Mesendoderm (in vitro differentiated cells): Measurements from ENCODE around the gene NOXO1.
A peak's percentile ranks its signal among the peaks of the same experiment; 100 is the strongest.
"Not testable (repeated sequence)": the region's sequence is repeated elsewhere in the genome, so short reads cannot be mapped to it uniquely, and the experiment has no call there.

Experiments
- DNase-seq: peaks from one replicate; pipeline ENCODE4 v3.0.0; 2013
- H2AK5ac ChIP-seq: 2 replicates; pipeline ENCODE4 v1.6.1; 2013; ENCODE audit warnings: low read length, inconsistent platforms
- H2BK120ac ChIP-seq: 2 replicates; pipeline ENCODE4 v1.6.1; 2013; ENCODE audit warnings: low read depth, mild to moderate bottlenecking, low read length, moderate library complexity, mixed read lengths
- H2BK15ac ChIP-seq: replicated peaks from 2 replicates; pipeline ENCODE4 v1.6.1; 2013; ENCODE audit warnings: low read depth, mild to moderate bottlenecking, moderate library complexity
- H2BK5ac ChIP-seq: 2 replicates; pipeline ENCODE4 v1.6.1; 2013; ENCODE audit warnings: low read length, inconsistent platforms
- H3K18ac ChIP-seq: 2 replicates; pipeline ENCODE4 v1.6.1; 2013; ENCODE audit warnings: mild to moderate bottlenecking, low read length, mixed read lengths
- H3K23ac ChIP-seq: one replicate; pipeline ENCODE4 v1.6.1; 2013; ENCODE audit warnings: low read length
- H3K27ac ChIP-seq: 2 replicates; pipeline ENCODE4 v1.5.1; 2013; ENCODE audit warnings: low read depth, mild to moderate bottlenecking, inconsistent platforms, low read length, moderate library complexity
- H3K27me3 ChIP-seq: 2 replicates; pipeline ENCODE4 v1.6.1; 2013; ENCODE audit warnings: low read length, control low read depth, mild to moderate bottlenecking, inconsistent platforms; ENCODE audit not compliant: insufficient read depth, poor library complexity
- H3K36me3 ChIP-seq: 2 replicates; pipeline ENCODE4 v1.6.1; 2013; ENCODE audit warnings: low read length, inconsistent platforms; ENCODE audit not compliant: control insufficient read depth, insufficient read depth
- H3K4ac ChIP-seq: one replicate; pipeline ENCODE4 v1.6.1; 2013; ENCODE audit warnings: low read depth, mild to moderate bottlenecking, low read length, moderate library complexity
- H3K4me1 ChIP-seq: 2 replicates; pipeline ENCODE4 v1.6.1; 2013; ENCODE audit warnings: low read depth, low read length, inconsistent platforms; ENCODE audit not compliant: control insufficient read depth
- H3K4me2 ChIP-seq: 2 replicates; pipeline ENCODE4 v1.6.1; 2013; ENCODE audit warnings: low read length
- H3K4me3 ChIP-seq: 2 replicates; pipeline ENCODE4 v1.5.1; 2013; ENCODE audit warnings: mild to moderate bottlenecking, low read length
- H3K56ac ChIP-seq: one replicate; pipeline ENCODE4 v1.6.1; 2013; ENCODE audit warnings: low read length
- H3K79me1 ChIP-seq: 2 replicates; pipeline ENCODE4 v1.6.1; 2013; ENCODE audit warnings: low read length, inconsistent platforms
- H3K79me2 ChIP-seq: 2 replicates; pipeline ENCODE4 v1.6.1; 2013; ENCODE audit warnings: mild to moderate bottlenecking, low read length; ENCODE audit not compliant: control insufficient read depth, insufficient read depth
- H3K9ac ChIP-seq: 2 replicates; pipeline ENCODE4 v1.6.1; 2013; ENCODE audit warnings: low read length, inconsistent platforms
- H4K5ac ChIP-seq: one replicate; pipeline ENCODE4 v1.6.1; 2013; ENCODE audit warnings: low read length
- H4K8ac ChIP-seq: one replicate; pipeline ENCODE4 v1.6.1; 2013; ENCODE audit warnings: low read depth, mild to moderate bottlenecking, control low read depth, low read length, moderate library complexity
- WGBS: extraction: QIAGEN DNeasy Blood & Tissue Kit; methylation state at CpG from one replicate; pipeline ENCODE4 v1.1.7; 2013; ENCODE audit warnings: low lambda C conversion rate, missing lambda C conversion rate; ENCODE audit not compliant: insufficient coverage; ENCODE audit errors: extremely low coverage; 5-methylcytosine and 5-hydroxymethylcytosine counted together

NOXO1 gene

GRCh38 chr16:2015947-2016208, 34.6 kb upstream of the NOXO1 start:
- no peak overlapping the region for H3K27ac ChIP-seq
- H3K4me2 ChIP-seq = no peak overlapping the region
- H2BK120ac ChIP-seq = no peak overlapping the region
- H3K27me3 ChIP-seq = peaks cover 14% of the 10 kb centered on the region
- no peak for DNase-seq
- H3K4me3 ChIP-seq = no peak overlapping the region
- H4K5ac ChIP-seq = no peak overlapping the region
- no peak overlapping the region for H3K56ac ChIP-seq
- H3K4ac ChIP-seq = no peak overlapping the region
- no peak overlapping the region for H2BK15ac ChIP-seq
- H3K79me2 ChIP-seq = no peaks in the 10 kb centered on the region
- H3K4me1 ChIP-seq = no peaks in the 10 kb centered on the region
- H2AK5ac ChIP-seq = no peak overlapping the region
- no peaks in the 10 kb centered on the region for H3K36me3 ChIP-seq
- WGBS = no CpG with 5 or more reads among the region's 7 CpGs
- H4K8ac ChIP-seq = no peak overlapping the region
- H2BK5ac ChIP-seq = no peak overlapping the region
- no peak overlapping the region for H3K18ac ChIP-seq
- no peaks in the 10 kb centered on the region for H3K79me1 ChIP-seq
- H3K9ac ChIP-seq = no peak overlapping the region
- no peak overlapping the region for H3K23ac ChIP-seq

GRCh38 chr16:2015117-2015946, 34.1 kb upstream of the NOXO1 start:
- Histone ChIP-seq H3K4me1 (peaks cover 2% of the 10 kb centered on the region), H3K9ac (no peak overlapping the region), H4K5ac (no peak overlapping the region), H3K79me2 (no peaks in the 10 kb centered on the region), H3K27me3 (peaks cover 9% of the 10 kb centered on the region), H3K4me3 (no peak overlapping the region), H3K27ac (no peak overlapping the region), H2BK120ac (no peak overlapping the region), H3K36me3 (no peaks in the 10 kb centered on the region), H3K79me1 (peaks cover 2% of the 10 kb centered on the region), H2BK5ac (no peak overlapping the region), H3K23ac (no peak overlapping the region), H3K18ac (no peak overlapping the region), H2AK5ac (no peak overlapping the region), H2BK15ac (no peak overlapping the region), H3K4me2 (no peak overlapping the region), H4K8ac (no peak overlapping the region), H3K56ac (no peak overlapping the region), H3K4ac (no peak overlapping the region)
- no peak for DNase-seq
- no CpG with 5 or more reads among the region's 24 CpGs for WGBS

GRCh38 chr16:2013527-2013926, 32.3 kb upstream of the NOXO1 start:
- Histone ChIP-seq H3K27ac (no peak overlapping the region), H4K5ac (no peak overlapping the region)

GRCh38 chr16:2011726-2012125, 30.5 kb upstream of the NOXO1 start:
- H3K23ac ChIP-seq, H4K5ac ChIP-seq, H3K9ac ChIP-seq, H3K36me3 ChIP-seq, H3K27me3 ChIP-seq, H2BK120ac ChIP-seq, H3K4me1 ChIP-seq, H3K4me3 ChIP-seq, H3K4me2 ChIP-seq, H3K27ac ChIP-seq, H2AK5ac ChIP-seq, H3K18ac ChIP-seq, H2BK15ac ChIP-seq, H3K4ac ChIP-seq, H3K56ac ChIP-seq, H2BK5ac ChIP-seq, DNase-seq, H4K8ac ChIP-seq: not testable (repeated sequence)
- Histone ChIP-seq H3K79me2 (peaks cover 27% of the 10 kb centered on the region), H3K79me1 (peaks cover 15% of the 10 kb centered on the region)
- WGBS = no CpG with 5 or more reads among the region's 9 CpGs

More at GRCh38 chr16:2013527-2013926, 32.3 kb upstream of the NOXO1 start:
- H2AK5ac ChIP-seq = no peak overlapping the region
- no peak overlapping the region for H2BK120ac ChIP-seq
- DNase-seq = no peak
- no peak overlapping the region for H3K23ac ChIP-seq
- no peak overlapping the region for H3K4ac ChIP-seq
- H3K36me3 ChIP-seq = no peaks in the 10 kb centered on the region
- no peak overlapping the region for H4K8ac ChIP-seq
- H3K79me2 ChIP-seq = peaks cover 9% of the 10 kb centered on the region
- no CpG with 5 or more reads among the region's 15 CpGs for WGBS
- no peak overlapping the region for H3K56ac ChIP-seq
- H3K79me1 ChIP-seq = peaks cover 5% of the 10 kb centered on the region
- H2BK15ac ChIP-seq = no peak overlapping the region
- peaks cover 4% of the 10 kb centered on the region for H3K4me1 ChIP-seq
- H3K18ac ChIP-seq = no peak overlapping the region
- no peak overlapping the region for H3K4me3 ChIP-seq
- no peak overlapping the region for H3K4me2 ChIP-seq
- H3K9ac ChIP-seq = no peak overlapping the region
- no peak overlapping the region for H2BK5ac ChIP-seq
- no peaks in the 10 kb centered on the region for H3K27me3 ChIP-seq

GRCh38 chr16:2009791-2010510, 28.7 kb upstream of the NOXO1 start, which contains the start of gene ZNF598:
Gene ZNF598 (minus strand): TSS chr16:2009821.
- Histone ChIP-seq H3K27ac (peak within 1 kb of the TSS; percentile 20), H3K18ac (peak within 1 kb of the TSS; percentile 64), H2BK5ac (peak within 1 kb of the TSS; percentile 93), H4K5ac (peak within 1 kb of the TSS; percentile 91), H3K79me2 (peaks cover 39% of the 10 kb centered on the region), H3K79me1 (peaks cover 28% of the 10 kb centered on the region), H3K9ac (peak within 1 kb of the TSS; percentile 100), H3K36me3 (no peaks in the 10 kb centered on the region), H3K23ac (peak within 1 kb of the TSS; percentile 45), H3K27me3 (no peaks in the 10 kb centered on the region), H4K8ac (no peak within 1 kb of the TSS), H2AK5ac (peak within 1 kb of the TSS; percentile 19), H2BK120ac (no peak within 1 kb of the TSS), H3K4me1 (peaks cover 9% of the 10 kb centered on the region), H3K4me2 (peak within 1 kb of the TSS; percentile 87), H3K56ac (peak within 1 kb of the TSS; percentile 99), H2BK15ac (no peak within 1 kb of the TSS), H3K4me3 (peak within 1 kb of the TSS; percentile 97), H3K4ac (peak within 1 kb of the TSS; percentile 83)
- no CpG with 5 or more reads among the region's 52 CpGs for WGBS
- peak; percentile 93 for DNase-seq
